HCT116 (cell line): ENCODE data around the gene TSPOAP1. TPM values are rescaled to one million over a fixed set of nuclear protein-coding genes. Genes with fewer than 3 reads are reported as not detected.

Experiments used
- ATAC-seq: fragments of 200-7000 bp; cut with Tn5 transposase; 2 replicates; pipeline ENCODE4 v1.9.1; 2020; ENCODE audit warnings: mild to moderate bottlenecking, moderate library complexity
- BruUV-seq: library from RNA; stranded (reverse); fragments of 400-500 nt; replicated peaks from 2 replicates; lab custom pipeline; 2021; lab: Mats Ljungman, UMichigan
- CTCF ChIA-PET: fragments of 300-600 bp; sonication (Branson Sonifier 250); formaldehyde crosslinking; loops from one replicate; lab custom pipeline; 2021; ENCODE audit warnings: antibody characterized with exemption; lab: Charles Lee
- POLR2A ChIA-PET: fragments of 300-600, 350-600 bp; sonication (Branson Sonifier 250); formaldehyde crosslinking; loops from one replicate; lab custom pipeline; 2021; ENCODE audit warnings: antibody characterized with exemption; lab: Charles Lee
- RAD21 ChIA-PET, 2 experiments: fragments of 300-600 bp; sonication (Branson Sonifier 250); formaldehyde crosslinking; loops; one replicate each; lab custom pipeline; 2023; ENCODE audit warnings: low total read pairs in 2 of 2; ENCODE audit not compliant: uncharacterized antibody in 2 of 2, unreplicated experiment in 2 of 2, low non-redundant PET in 1 of 2; lab: Charles Lee
- DNase-seq: peaks from one replicate; pipeline ENCODE4 v3.0.0-alpha.2; 2010; ENCODE audit warnings: low read depth, low spot score
- H2AFZ ChIP-seq: fragments of 200-600 bp; shearing (Covaris generic), sonication (generic); 2 replicates; pipeline ENCODE4 v1.6.1; 2017; ENCODE audit warnings: low read depth, mixed run types, mixed read lengths, antibody characterized with exemption, low read length; ENCODE audit not compliant: poor library complexity, severe bottlenecking
- H3K27ac ChIP-seq: 2 replicates; pipeline ENCODE4 v1.5.1; 2012; ENCODE audit warnings: low read depth, low read length
- H3K27me3 ChIP-seq: fragments of 200-600 bp; sonication (generic); 2 replicates; pipeline ENCODE4 v1.6.1; 2016; ENCODE audit warnings: mixed run types, low read length, mixed read lengths; ENCODE audit not compliant: insufficient read depth
- H3K36me3 ChIP-seq, 2 experiments: fragments of 200-500 bp in 1 of 2; fragments of 200-600 bp in 1 of 2; sonication (Bioruptor generic) in 1 of 2; sonication (generic) in 1 of 2; 2 replicates each; pipeline versions ENCODE4 v1.5.1 to v1.6.1; 2014 to 2016; ENCODE audit warnings: low read length in 2 of 2, inconsistent platforms in 1 of 2, mixed read lengths in 1 of 2, mixed run types in 1 of 2; ENCODE audit not compliant: insufficient read depth in 2 of 2, control insufficient read depth in 1 of 2
- H3K4me1 ChIP-seq, 2 experiments: fragments of 200-600 bp in 1 of 2; sonication (generic) in 1 of 2; 2 replicates each; pipeline versions ENCODE4 v1.5.1 to v1.6.1; 2012 to 2017; ENCODE audit warnings: low read length in 2 of 2, inconsistent platforms in 1 of 2, mild to moderate bottlenecking in 1 of 2, mixed read lengths in 1 of 2, mixed run types in 1 of 2, moderate library complexity in 1 of 2; ENCODE audit not compliant: insufficient read depth in 2 of 2, control insufficient read depth in 1 of 2
- H3K4me2 ChIP-seq: fragments of 200-600 bp; sonication (generic); 2 replicates; pipeline ENCODE4 v1.6.1; 2017; ENCODE audit warnings: mixed run types, low read length, mixed read lengths
- H3K4me3 ChIP-seq, 2 experiments: fragments of 200-600 bp in 1 of 2; sonication (generic) in 1 of 2; replicated peaks in 1 of 2; 2 replicates each; pipeline ENCODE4 v1.5.1; 2011 to 2016; ENCODE audit warnings: low read length in 2 of 2, control low read depth in 1 of 2, low read depth in 1 of 2, mild to moderate bottlenecking in 1 of 2, mixed read lengths in 1 of 2, mixed run types in 1 of 2
- H3K79me2 ChIP-seq: fragments of 200-600 bp; sonication (generic); 2 replicates; pipeline ENCODE4 v1.6.1; 2017; ENCODE audit warnings: mild to moderate bottlenecking, mixed run types, low read length, moderate library complexity, mixed read lengths; ENCODE audit not compliant: insufficient read depth
- H3K9ac ChIP-seq: fragments of 200-600 bp; sonication (generic); 2 replicates; pipeline ENCODE4 v1.6.1; 2016; ENCODE audit warnings: low read length, mixed read lengths
- H3K9me2 ChIP-seq: fragments of 200-600 bp; sonication (generic), shearing (Covaris generic); 2 replicates; pipeline ENCODE4 v1.6.1; 2017; ENCODE audit warnings: mixed run types, mild to moderate bottlenecking, moderate library complexity; ENCODE audit not compliant: insufficient read depth
- H3K9me3 ChIP-seq, 2 experiments: fragments of 200-500 bp in 1 of 2; fragments of 200-600 bp in 1 of 2; sonication (Bioruptor generic) in 1 of 2; sonication (generic) in 1 of 2; 2 replicates each; pipeline ENCODE4 v1.6.1; 2014 to 2017; ENCODE audit warnings: low read length in 2 of 2, mixed read lengths in 2 of 2, inconsistent platforms in 1 of 2, low read depth in 1 of 2, mild to moderate bottlenecking in 1 of 2, mixed run types in 1 of 2, moderate library complexity in 1 of 2; ENCODE audit not compliant: control insufficient read depth in 1 of 2, insufficient read depth in 1 of 2
- H4K20me1 ChIP-seq: fragments of 200-600 bp; sonication (generic), shearing (Covaris generic); 2 replicates; pipeline ENCODE4 v1.6.1; 2017; ENCODE audit warnings: mixed run types, mild to moderate bottlenecking, moderate library complexity; ENCODE audit not compliant: insufficient read depth
- CBX3 ChIP-seq: IDR thresholded peaks from 2 replicates; pipeline ENCODE4 v1.6.1; 2012; ENCODE audit warnings: low read depth
- CEBPB ChIP-seq: IDR thresholded peaks from 2 replicates; pipeline ENCODE4 v1.6.1; 2012; ENCODE audit warnings: low read depth
- EGR1 ChIP-seq: IDR thresholded peaks from 2 replicates; pipeline ENCODE4 v1.6.1; 2012; ENCODE audit warnings: low read depth
- EZH2 ChIP-seq: fragments of 200-600 bp; sonication (generic); IDR thresholded peaks from 2 replicates; pipeline ENCODE4 v1.6.1; 2017; ENCODE audit warnings: antibody characterized with exemption, mixed run types
- EZH2phosphoT487 ChIP-seq: fragments of 200-600 bp; IDR thresholded peaks from 2 replicates; pipeline ENCODE4 v1.6.1; 2018; ENCODE audit warnings: antibody characterized with exemption, borderline replicate concordance
- FOSL1 ChIP-seq: IDR thresholded peaks from 2 replicates; pipeline ENCODE4 v1.6.1; 2012; ENCODE audit warnings: low read depth
- POLR2AphosphoS5 ChIP-seq: IDR thresholded peaks from 2 replicates; pipeline ENCODE4 v1.6.1; 2011; ENCODE audit warnings: mild to moderate bottlenecking, low read depth, low read length, moderate library complexity
- RAD21 ChIP-seq: IDR thresholded peaks from 2 replicates; pipeline ENCODE4 v1.6.1; 2012; ENCODE audit warnings: low read depth, mild to moderate bottlenecking
- SIN3A ChIP-seq: IDR thresholded peaks from 2 replicates; pipeline ENCODE4 v1.6.1; 2012; ENCODE audit warnings: low read depth
- SRF ChIP-seq: IDR thresholded peaks from 2 replicates; pipeline ENCODE4 v1.6.1; 2012; ENCODE audit warnings: low read depth
- TCF7L2 ChIP-seq: IDR thresholded peaks from 2 replicates; pipeline ENCODE4 v1.7.0; 2011; ENCODE audit warnings: borderline replicate concordance, inconsistent platforms; ENCODE audit not compliant: insufficient read depth, insufficient read length; ENCODE audit errors: extremely low read depth
- YY1 ChIP-seq: IDR thresholded peaks from 2 replicates; pipeline ENCODE4 v1.6.1; 2011; ENCODE audit warnings: low read length, low read depth, moderate library complexity, mild to moderate bottlenecking; ENCODE audit not compliant: insufficient replicate concordance; ENCODE audit errors: extremely low read depth
- ZFX ChIP-seq: fragments of 450-650 bp; IDR thresholded peaks from 2 replicates; pipeline ENCODE4 v1.6.1; 2017
- ZNF274 ChIP-seq: fragments of 200-500 bp; sonication (Bioruptor generic); IDR thresholded peaks from 2 replicates; pipeline ENCODE4 v1.6.1; 2014; ENCODE audit warnings: mild to moderate bottlenecking, low read depth, low read length, inconsistent platforms
- intact Hi-C: fragments of 100-400 bp; cut with micrococcal nuclease; formaldehyde crosslinking; loops from 2 replicates; pipeline ENCODE4 v1.10.0; 2022
- total RNA-seq: library from RNA; stranded (reverse); gene quantifications from one replicate; pipeline ENCODE4 v1.2.1, GENCODE V29; 2021; ENCODE audit not compliant: unreplicated experiment
- TF ChIP-seq, protein P1 (sequence below): IDR thresholded peaks from 2 replicates; pipeline ENCODE4 v1.6.1; 2012
- TF ChIP-seq, protein P2 (sequence below): IDR thresholded peaks from 2 replicates; pipeline ENCODE4 v1.6.1; 2012; ENCODE audit warnings: low read depth
- TF ChIP-seq, protein P3 (sequence below): IDR thresholded peaks from 2 replicates; pipeline ENCODE4 v1.6.1; 2011; ENCODE audit warnings: mild to moderate bottlenecking, low read length, moderate library complexity; ENCODE audit not compliant: insufficient replicate concordance; ENCODE audit errors: extremely low read depth
- TF ChIP-seq, protein P4 (sequence below), 3 experiments: fragments of 200-600 bp in 1 of 3; sonication (generic) in 1 of 3; IDR thresholded peaks in 2 of 3; conservative IDR thresholded peaks in 1 of 3; 2 replicates each; pipeline ENCODE4 v1.5.1; 2012 to 2017; ENCODE audit warnings: low read depth in 2 of 3, low read length in 2 of 3, antibody characterized with exemption in 1 of 3, borderline replicate concordance in 1 of 3, control low read depth in 1 of 3, mild to moderate bottlenecking in 1 of 3, mixed read lengths in 1 of 3, mixed run types in 1 of 3, moderate library complexity in 1 of 3; ENCODE audit not compliant: insufficient read depth in 1 of 3

TSPOAP1 gene
- total RNA-seq, 1 experiment from 2014 or later, result 0.27 TPM

DNA sequence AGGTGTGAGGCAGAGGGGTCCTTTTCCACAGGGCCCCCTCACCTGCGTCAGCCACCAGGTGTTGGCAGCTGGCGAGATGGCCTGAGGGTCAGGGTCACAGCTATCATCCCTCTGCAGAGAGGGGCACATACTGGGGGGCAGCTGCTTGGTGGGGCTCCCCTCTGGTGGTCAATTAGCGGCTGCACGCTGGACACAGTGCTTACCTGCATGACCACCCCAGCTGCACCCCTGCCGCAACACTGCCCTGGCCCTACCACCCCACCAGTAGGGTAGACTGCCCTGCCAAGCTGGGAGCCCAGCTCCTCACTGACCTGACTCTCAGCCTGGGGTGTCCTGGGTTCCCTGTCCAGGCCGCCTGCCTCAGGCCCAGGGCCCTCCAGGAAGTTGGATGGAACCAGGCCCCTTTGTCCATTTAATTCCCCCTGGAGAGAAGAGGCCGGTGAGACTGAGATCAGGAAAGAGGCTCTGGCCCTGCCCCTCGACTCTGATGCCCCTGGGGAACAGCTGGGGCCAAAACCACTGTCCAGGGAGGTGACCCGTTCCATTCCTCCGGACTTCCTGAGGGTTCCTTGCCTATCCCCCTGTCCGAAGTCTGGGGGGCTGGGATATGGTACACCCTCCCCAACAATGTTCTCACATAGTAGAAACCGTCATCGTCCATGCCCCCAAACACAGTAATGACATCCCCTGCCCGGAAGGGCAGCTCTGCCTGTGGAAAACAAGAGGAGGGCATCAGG lies 23.7 kb downstream of the TSPOAP1 start:
- H3K36me3 ChIP-seq, result no peaks in the 10 kb centered on the region
- TF ChIP-seq, protein P1, sequence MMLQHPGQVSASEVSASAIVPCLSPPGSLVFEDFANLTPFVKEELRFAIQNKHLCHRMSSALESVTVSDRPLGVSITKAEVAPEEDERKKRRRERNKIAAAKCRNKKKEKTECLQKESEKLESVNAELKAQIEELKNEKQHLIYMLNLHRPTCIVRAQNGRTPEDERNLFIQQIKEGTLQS, result no peak
- TF ChIP-seq ZNF274 (no peak), EZH2phosphoT487 (no peak), EZH2 (no peak), SRF (no peak), YY1 (no peak), POLR2AphosphoS5 (no peak), SIN3A (no peak), RAD21 (no peak), CBX3 (no peak), ZFX (no peak), CEBPB (no peak), EGR1 (no peak), TCF7L2 (no peak), FOSL1 (no peak)
- TF ChIP-seq, protein P2, sequence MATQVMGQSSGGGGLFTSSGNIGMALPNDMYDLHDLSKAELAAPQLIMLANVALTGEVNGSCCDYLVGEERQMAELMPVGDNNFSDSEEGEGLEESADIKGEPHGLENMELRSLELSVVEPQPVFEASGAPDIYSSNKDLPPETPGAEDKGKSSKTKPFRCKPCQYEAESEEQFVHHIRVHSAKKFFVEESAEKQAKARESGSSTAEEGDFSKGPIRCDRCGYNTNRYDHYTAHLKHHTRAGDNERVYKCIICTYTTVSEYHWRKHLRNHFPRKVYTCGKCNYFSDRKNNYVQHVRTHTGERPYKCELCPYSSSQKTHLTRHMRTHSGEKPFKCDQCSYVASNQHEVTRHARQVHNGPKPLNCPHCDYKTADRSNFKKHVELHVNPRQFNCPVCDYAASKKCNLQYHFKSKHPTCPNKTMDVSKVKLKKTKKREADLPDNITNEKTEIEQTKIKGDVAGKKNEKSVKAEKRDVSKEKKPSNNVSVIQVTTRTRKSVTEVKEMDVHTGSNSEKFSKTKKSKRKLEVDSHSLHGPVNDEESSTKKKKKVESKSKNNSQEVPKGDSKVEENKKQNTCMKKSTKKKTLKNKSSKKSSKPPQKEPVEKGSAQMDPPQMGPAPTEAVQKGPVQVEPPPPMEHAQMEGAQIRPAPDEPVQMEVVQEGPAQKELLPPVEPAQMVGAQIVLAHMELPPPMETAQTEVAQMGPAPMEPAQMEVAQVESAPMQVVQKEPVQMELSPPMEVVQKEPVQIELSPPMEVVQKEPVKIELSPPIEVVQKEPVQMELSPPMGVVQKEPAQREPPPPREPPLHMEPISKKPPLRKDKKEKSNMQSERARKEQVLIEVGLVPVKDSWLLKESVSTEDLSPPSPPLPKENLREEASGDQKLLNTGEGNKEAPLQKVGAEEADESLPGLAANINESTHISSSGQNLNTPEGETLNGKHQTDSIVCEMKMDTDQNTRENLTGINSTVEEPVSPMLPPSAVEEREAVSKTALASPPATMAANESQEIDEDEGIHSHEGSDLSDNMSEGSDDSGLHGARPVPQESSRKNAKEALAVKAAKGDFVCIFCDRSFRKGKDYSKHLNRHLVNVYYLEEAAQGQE, result no peak
- TF ChIP-seq, protein P3, sequence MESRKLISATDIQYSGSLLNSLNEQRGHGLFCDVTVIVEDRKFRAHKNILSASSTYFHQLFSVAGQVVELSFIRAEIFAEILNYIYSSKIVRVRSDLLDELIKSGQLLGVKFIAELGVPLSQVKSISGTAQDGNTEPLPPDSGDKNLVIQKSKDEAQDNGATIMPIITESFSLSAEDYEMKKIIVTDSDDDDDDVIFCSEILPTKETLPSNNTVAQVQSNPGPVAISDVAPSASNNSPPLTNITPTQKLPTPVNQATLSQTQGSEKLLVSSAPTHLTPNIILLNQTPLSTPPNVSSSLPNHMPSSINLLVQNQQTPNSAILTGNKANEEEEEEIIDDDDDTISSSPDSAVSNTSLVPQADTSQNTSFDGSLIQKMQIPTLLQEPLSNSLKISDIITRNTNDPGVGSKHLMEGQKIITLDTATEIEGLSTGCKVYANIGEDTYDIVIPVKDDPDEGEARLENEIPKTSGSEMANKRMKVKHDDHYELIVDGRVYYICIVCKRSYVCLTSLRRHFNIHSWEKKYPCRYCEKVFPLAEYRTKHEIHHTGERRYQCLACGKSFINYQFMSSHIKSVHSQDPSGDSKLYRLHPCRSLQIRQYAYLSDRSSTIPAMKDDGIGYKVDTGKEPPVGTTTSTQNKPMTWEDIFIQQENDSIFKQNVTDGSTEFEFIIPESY, result no peak
- TF ChIP-seq, protein P4, sequence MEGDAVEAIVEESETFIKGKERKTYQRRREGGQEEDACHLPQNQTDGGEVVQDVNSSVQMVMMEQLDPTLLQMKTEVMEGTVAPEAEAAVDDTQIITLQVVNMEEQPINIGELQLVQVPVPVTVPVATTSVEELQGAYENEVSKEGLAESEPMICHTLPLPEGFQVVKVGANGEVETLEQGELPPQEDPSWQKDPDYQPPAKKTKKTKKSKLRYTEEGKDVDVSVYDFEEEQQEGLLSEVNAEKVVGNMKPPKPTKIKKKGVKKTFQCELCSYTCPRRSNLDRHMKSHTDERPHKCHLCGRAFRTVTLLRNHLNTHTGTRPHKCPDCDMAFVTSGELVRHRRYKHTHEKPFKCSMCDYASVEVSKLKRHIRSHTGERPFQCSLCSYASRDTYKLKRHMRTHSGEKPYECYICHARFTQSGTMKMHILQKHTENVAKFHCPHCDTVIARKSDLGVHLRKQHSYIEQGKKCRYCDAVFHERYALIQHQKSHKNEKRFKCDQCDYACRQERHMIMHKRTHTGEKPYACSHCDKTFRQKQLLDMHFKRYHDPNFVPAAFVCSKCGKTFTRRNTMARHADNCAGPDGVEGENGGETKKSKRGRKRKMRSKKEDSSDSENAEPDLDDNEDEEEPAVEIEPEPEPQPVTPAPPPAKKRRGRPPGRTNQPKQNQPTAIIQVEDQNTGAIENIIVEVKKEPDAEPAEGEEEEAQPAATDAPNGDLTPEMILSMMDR (IDR thresholded peaks at IDR 0.05 in 2 of 3, conservative IDR thresholded peaks at IDR 0.05 in 1 of 3; ENCODE audit: borderline replicate concordance in 1 of 3, insufficient read depth in 1 of 3, low read depth in 2 of 3, low read length in 2 of 3), result no peak
- no peaks in the 10 kb centered on the region for H3K27me3 ChIP-seq
- no peak overlapping the region; the same call in 1 of the 2 replicates for H3K27ac ChIP-seq
- H4K20me1 ChIP-seq, result no peaks in the 10 kb centered on the region
- BruUV-seq, result no TSS peak
- H3K4me1 ChIP-seq, result peaks cover 0 to 9% of the 10 kb centered on the region in 2 experiments; a peak in 2 of 4 replicates
- no peak overlapping the region for H3K9ac ChIP-seq
- no peaks in the 10 kb centered on the region for H3K79me2 ChIP-seq
- ATAC-seq (0 out of 2 replicates have a peak, but pooled peaks have one; percentile 1), DNase-seq (no peak)
- RAD21 ChIA-PET, result interaction anchor here in 1 of 2 experiments (0.7 to 1.4 kb wide), 2 partner anchors 12 to 186 kb away, joined by 3 to 4 read pairs; no protein-coding TSS in a partner anchor
- intact Hi-C loops, result loop anchor here (1.0 kb wide), 1 partner anchor 142 kb away; no protein-coding TSS in a partner anchor
- peak overlapping the region; percentile 41 for H3K4me2 ChIP-seq
- POLR2A ChIA-PET, result interaction anchor here (1.3 kb wide), 1 partner anchor 113 kb away, joined by 3 read pairs; the partner anchor contains the start of gene RNF43
- H3K9me2 ChIP-seq, result no peaks in the 10 kb centered on the region
- H2AFZ ChIP-seq, result peak overlapping the region; percentile 84
- H3K4me3 ChIP-seq, result no peak overlapping the region
- H3K9me3 ChIP-seq, result no peaks in the 10 kb centered on the region
- CTCF ChIA-PET, result interaction anchor here (1.0 to 4.8 kb wide), 6 partner anchors 10 to 143 kb away, joined by 3 to 27 read pairs (median 5); partner anchors contain the start of gene RNF43
